Panc1 (cell line): ENCODE data around the gene PCSK7. TPM values are rescaled to one million over a fixed set of nuclear protein-coding genes. Genes with fewer than 3 reads are reported as not detected.

Experiments used
- ATAC-seq: fragments of 200-7000 bp; cut with Tn5 transposase; 2 replicates; pipeline ENCODE4 v1.9.1; 2020; ENCODE audit warnings: mild to moderate bottlenecking, moderate library complexity
- BruUV-seq: library from RNA; stranded (reverse); fragments of 400-500 nt; replicated peaks from 2 replicates; lab custom pipeline; 2021; lab: Mats Ljungman, UMichigan
- CTCF ChIA-PET: fragments of 300-600 bp; sonication (Branson Sonifier 250); formaldehyde crosslinking; loops from one replicate; lab custom pipeline; 2022; ENCODE audit warnings: antibody characterized with exemption; lab: Charles Lee
- POLR2A ChIA-PET: fragments of 300-600 bp; sonication (Branson Sonifier 250); formaldehyde crosslinking; loops from one replicate; lab custom pipeline; 2022; ENCODE audit warnings: antibody characterized with exemption; lab: Charles Lee
- DNase-seq: peaks from one replicate; pipeline ENCODE4 v3.0.0-alpha.2; 2010; ENCODE audit warnings: low read depth, low spot score
- H3K27ac ChIP-seq: 2 replicates; pipeline ENCODE4 v1.5.1; 2011; ENCODE audit warnings: mild to moderate bottlenecking, low read length, inconsistent platforms
- H3K27me3 ChIP-seq: fragments of 200-500 bp; sonication (Bioruptor generic); 2 replicates; pipeline ENCODE4 v1.6.0; 2014; ENCODE audit warnings: low read length, inconsistent platforms; ENCODE audit not compliant: control insufficient read depth, insufficient read depth
- H3K36me3 ChIP-seq: fragments of 200-500 bp; sonication (Bioruptor generic); 2 replicates; pipeline ENCODE4 v1.5.1; 2014; ENCODE audit warnings: inconsistent platforms, mild to moderate bottlenecking, low read length, moderate library complexity; ENCODE audit not compliant: control insufficient read depth, insufficient read depth
- H3K4me1 ChIP-seq: 2 replicates; pipeline ENCODE4 v1.5.1; 2011; ENCODE audit warnings: inconsistent platforms, mild to moderate bottlenecking, low read length, moderate library complexity; ENCODE audit not compliant: control insufficient read depth, insufficient read depth
- H3K4me3 ChIP-seq, 2 experiments: 2 replicates each; pipeline ENCODE4 v1.5.1; 2011 to 2012; ENCODE audit warnings: low read depth in 2 of 2, low read length in 2 of 2, mild to moderate bottlenecking in 2 of 2, inconsistent platforms in 1 of 2, moderate library complexity in 1 of 2
- H3K9me3 ChIP-seq: fragments of 200-500 bp; sonication (Bioruptor generic); 2 replicates; pipeline ENCODE4 v1.5.1; 2014; ENCODE audit warnings: low read depth, mild to moderate bottlenecking, inconsistent platforms, low read length, moderate library complexity; ENCODE audit not compliant: control insufficient read depth, insufficient read depth
- POLR2AphosphoS5 ChIP-seq: IDR thresholded peaks from 2 replicates; pipeline ENCODE4 v1.6.1; 2012; ENCODE audit warnings: mild to moderate bottlenecking, low read depth, low read length, moderate library complexity
- SIN3A ChIP-seq: IDR thresholded peaks from 2 replicates; pipeline ENCODE4 v1.6.1; 2012; ENCODE audit warnings: low read depth, mild to moderate bottlenecking, low read length, moderate library complexity, borderline replicate concordance; ENCODE audit not compliant: insufficient read depth
- TCF7L2 ChIP-seq: IDR thresholded peaks from 2 replicates; pipeline ENCODE4 v1.6.1; 2011; ENCODE audit warnings: mild to moderate bottlenecking, low read depth, low read length, inconsistent platforms
- in situ Hi-C: cut with HindIII; loops from 2 replicates; pipeline ENCODE4 v1.10.0; 2016; ENCODE audit warnings: low sequenced_read_pairs, low pct_unique_long_range_greater_than_20kb
- intact Hi-C: fragments of 100-400 bp; cut with micrococcal nuclease; formaldehyde crosslinking; loops from one replicate; pipeline ENCODE4 v1.10.0; 2022; ENCODE audit not compliant: unreplicated experiment
- total RNA-seq: library from RNA; stranded (reverse); gene quantifications from one replicate; pipeline ENCODE4 v1.2.1, GENCODE V29; 2021; ENCODE audit not compliant: unreplicated experiment
- TF ChIP-seq, protein P1 (sequence below): fragments of 450-650 bp; IDR thresholded peaks from 2 replicates; pipeline ENCODE4 v1.5.1; 2017; ENCODE audit warnings: mild to moderate bottlenecking
- TF ChIP-seq, protein P2 (sequence below), 2 experiments: IDR thresholded peaks; 2 replicates each; pipeline ENCODE4 v1.6.1; 2011 to 2012; ENCODE audit warnings: low read depth in 2 of 2, control low read depth in 1 of 2, low read length in 1 of 2, mild to moderate bottlenecking in 1 of 2, moderate library complexity in 1 of 2; ENCODE audit not compliant: insufficient read depth in 1 of 2

The PCSK7 gene
- total RNA-seq, 1 experiment from 2014 or later = 60.6 TPM

DNA sequence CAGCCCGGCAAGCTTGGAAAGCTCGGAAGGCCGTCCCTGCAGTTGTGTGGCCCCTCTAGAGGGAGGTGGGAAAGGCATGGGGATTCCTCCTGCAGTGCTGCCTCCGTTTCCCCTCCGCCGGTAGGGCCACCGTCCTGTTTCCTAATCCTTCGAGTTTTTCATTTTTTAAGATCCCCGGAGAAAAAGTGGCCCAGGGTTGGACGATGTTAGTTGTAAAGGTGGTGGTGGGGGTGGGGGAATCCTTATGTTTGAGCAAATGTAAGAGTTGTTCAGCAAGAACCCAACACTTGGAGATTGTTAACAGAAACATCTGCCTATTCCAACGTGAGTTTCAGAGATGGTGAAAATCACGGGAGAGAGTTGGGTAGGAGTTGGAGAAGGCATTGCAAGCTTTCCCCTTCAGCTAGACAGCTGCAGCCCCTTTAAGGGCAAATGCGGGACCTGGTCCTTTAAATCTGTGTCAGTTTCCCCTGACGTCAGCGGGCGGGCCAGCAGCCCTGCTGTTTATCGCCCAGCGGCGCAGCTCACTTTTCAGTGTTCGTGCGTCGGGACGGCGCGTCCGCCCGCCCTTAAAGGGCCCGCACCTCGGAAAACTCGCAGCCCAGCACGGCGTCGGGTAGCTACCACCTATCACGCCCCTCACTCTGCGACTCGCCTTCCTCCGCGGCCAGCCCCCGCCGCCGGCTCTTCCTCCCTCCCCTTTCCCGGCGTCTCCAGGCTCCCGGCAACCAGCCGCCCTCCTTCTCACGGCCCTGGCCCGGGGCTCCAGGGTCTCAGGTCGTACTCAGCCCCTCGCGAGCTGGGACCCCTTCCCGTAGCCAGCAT lies 53.5 kb downstream of the PCSK7 start, which contains the start of gene SIDT2:
TSS of gene SIDT2 (plus strand) at position 534 of the 825 bp plus-strand sequence. CDS start 521 bp downstream, outside the sequence.
- ATAC-seq = peak; percentile 96
- no TSS peak for BruUV-seq
- Histone ChIP-seq H3K27me3 (no peaks in the 10 kb centered on the region), H3K27ac (peak within 1 kb of the TSS; percentile 87), H3K9me3 (no peaks in the 10 kb centered on the region), H3K36me3 (no peaks in the 10 kb centered on the region), H3K4me3 (peak within 1 kb of the TSS; percentile 70 to 88), H3K4me1 (peaks cover 21% of the 10 kb centered on the region)
- TF ChIP-seq TCF7L2 = peak; percentile 59; the same call in 1 of the 2 replicates
- TF ChIP-seq POLR2AphosphoS5 = peak; percentile 85
- peak; percentile 57; the same call in 1 of the 2 replicates for TF ChIP-seq SIN3A
- TF ChIP-seq, protein P1, sequence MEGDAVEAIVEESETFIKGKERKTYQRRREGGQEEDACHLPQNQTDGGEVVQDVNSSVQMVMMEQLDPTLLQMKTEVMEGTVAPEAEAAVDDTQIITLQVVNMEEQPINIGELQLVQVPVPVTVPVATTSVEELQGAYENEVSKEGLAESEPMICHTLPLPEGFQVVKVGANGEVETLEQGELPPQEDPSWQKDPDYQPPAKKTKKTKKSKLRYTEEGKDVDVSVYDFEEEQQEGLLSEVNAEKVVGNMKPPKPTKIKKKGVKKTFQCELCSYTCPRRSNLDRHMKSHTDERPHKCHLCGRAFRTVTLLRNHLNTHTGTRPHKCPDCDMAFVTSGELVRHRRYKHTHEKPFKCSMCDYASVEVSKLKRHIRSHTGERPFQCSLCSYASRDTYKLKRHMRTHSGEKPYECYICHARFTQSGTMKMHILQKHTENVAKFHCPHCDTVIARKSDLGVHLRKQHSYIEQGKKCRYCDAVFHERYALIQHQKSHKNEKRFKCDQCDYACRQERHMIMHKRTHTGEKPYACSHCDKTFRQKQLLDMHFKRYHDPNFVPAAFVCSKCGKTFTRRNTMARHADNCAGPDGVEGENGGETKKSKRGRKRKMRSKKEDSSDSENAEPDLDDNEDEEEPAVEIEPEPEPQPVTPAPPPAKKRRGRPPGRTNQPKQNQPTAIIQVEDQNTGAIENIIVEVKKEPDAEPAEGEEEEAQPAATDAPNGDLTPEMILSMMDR = no peak
- TF ChIP-seq, protein P2, sequence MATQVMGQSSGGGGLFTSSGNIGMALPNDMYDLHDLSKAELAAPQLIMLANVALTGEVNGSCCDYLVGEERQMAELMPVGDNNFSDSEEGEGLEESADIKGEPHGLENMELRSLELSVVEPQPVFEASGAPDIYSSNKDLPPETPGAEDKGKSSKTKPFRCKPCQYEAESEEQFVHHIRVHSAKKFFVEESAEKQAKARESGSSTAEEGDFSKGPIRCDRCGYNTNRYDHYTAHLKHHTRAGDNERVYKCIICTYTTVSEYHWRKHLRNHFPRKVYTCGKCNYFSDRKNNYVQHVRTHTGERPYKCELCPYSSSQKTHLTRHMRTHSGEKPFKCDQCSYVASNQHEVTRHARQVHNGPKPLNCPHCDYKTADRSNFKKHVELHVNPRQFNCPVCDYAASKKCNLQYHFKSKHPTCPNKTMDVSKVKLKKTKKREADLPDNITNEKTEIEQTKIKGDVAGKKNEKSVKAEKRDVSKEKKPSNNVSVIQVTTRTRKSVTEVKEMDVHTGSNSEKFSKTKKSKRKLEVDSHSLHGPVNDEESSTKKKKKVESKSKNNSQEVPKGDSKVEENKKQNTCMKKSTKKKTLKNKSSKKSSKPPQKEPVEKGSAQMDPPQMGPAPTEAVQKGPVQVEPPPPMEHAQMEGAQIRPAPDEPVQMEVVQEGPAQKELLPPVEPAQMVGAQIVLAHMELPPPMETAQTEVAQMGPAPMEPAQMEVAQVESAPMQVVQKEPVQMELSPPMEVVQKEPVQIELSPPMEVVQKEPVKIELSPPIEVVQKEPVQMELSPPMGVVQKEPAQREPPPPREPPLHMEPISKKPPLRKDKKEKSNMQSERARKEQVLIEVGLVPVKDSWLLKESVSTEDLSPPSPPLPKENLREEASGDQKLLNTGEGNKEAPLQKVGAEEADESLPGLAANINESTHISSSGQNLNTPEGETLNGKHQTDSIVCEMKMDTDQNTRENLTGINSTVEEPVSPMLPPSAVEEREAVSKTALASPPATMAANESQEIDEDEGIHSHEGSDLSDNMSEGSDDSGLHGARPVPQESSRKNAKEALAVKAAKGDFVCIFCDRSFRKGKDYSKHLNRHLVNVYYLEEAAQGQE (IDR thresholded peaks at IDR 0.05; ENCODE audit: insufficient read depth in 1 of 2, low read depth in 2 of 2, low read length in 1 of 2) = 0 out of 4 replicates have a peak, but pooled peaks of 1 of the 2 experiments have one; percentile 61
- DNase-seq = peak; percentile 78
- POLR2A ChIA-PET = interaction anchor here (1.1 kb wide), 1 partner anchor 12 kb away, joined by 4 read pairs; no protein-coding TSS in a partner anchor
- intact Hi-C loops = loop anchor here (10.0 kb wide), 1 partner anchor 46 kb away; no protein-coding TSS in a partner anchor
- CTCF ChIA-PET = interaction anchor here (0.9 kb wide), 1 partner anchor 447 kb away, joined by 3 read pairs; no protein-coding TSS in a partner anchor
- in situ Hi-C loops = no loop called here

DNA sequence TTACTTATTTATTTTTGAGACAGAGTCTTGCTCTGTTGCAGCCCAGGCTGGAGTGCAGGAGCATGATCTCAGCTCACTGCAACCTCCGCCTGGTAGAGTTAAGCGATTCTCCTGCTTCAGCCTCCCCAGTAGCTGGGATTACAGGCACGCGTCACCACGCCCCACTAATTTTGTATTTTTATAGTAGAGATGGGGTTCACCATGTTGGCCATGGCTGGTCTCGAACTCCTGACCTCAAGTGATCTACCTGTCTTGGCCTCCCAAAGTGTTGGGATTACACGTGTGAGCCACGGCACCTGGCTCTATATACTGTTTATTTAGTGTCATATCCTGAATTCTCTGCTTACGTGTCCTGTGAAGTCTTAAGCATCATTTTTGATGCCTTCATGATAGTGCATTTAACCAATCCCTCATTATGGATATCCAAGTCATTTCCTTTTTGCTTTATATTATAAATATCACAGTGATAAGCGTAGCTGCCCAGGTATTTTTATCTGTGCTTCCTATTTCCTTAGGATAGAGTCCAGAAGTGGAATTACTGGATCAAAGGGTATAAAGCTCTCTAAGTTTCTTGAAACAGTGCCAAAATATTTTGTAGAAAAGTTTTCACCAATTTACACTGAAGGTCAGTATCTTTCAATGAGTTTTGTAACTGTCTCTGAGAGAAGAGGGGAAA lies 54.2 kb downstream of the PCSK7 start:
- TF ChIP-seq TCF7L2 = no peak
- TF ChIP-seq SIN3A = no peak
- TF ChIP-seq, protein P1 = no peak
- TF ChIP-seq, protein P2 (IDR thresholded peaks at IDR 0.05; ENCODE audit: insufficient read depth in 1 of 2, low read depth in 2 of 2, low read length in 1 of 2) = no peak
- no peak for TF ChIP-seq POLR2AphosphoS5
- H3K4me1 ChIP-seq = peaks cover 21% of the 10 kb centered on the region
- in situ Hi-C loops = no loop called here

More for the DNA sequence above, 54.2 kb downstream of the PCSK7 start:
- ATAC-seq = no peak
- peak overlapping the region; percentile 87 for H3K27ac ChIP-seq
- no TSS peak for BruUV-seq
- ChIA-PET POLR2A (no interaction called here), CTCF (no interaction called here)
- intact Hi-C loops = loop anchor here (10.0 kb wide), 1 partner anchor 47 kb away; no protein-coding TSS in a partner anchor
- H3K36me3 ChIP-seq = no peaks in the 10 kb centered on the region
- H3K27me3 ChIP-seq = no peaks in the 10 kb centered on the region
- H3K4me3 ChIP-seq = peak overlapping the region; percentile 70 to 88
- no peak for DNase-seq
- H3K9me3 ChIP-seq = no peaks in the 10 kb centered on the region
